NT2/D1 (cell line): Measurements from ENCODE around the gene ADGRF1.
A peak's percentile ranks its signal among the peaks of the same experiment; 100 is the strongest.
"Not testable (repeated sequence)": the region's sequence is repeated elsewhere in the genome, so short reads cannot be mapped to it uniquely, and the experiment has no call there.

ENCODE experiments used
- DNase-seq: peaks from one replicate; pipeline ENCODE4 v3.0.0-alpha.2; 2011; ENCODE audit warnings: low read depth, low spot score
- H3K27me3 ChIP-seq: 2 replicates; pipeline ENCODE4 v1.6.0; 2011; ENCODE audit warnings: mild to moderate bottlenecking; ENCODE audit not compliant: insufficient read length, insufficient read depth
- H3K36me3 ChIP-seq: 2 replicates; pipeline ENCODE4 v1.6.1; 2011; ENCODE audit warnings: mild to moderate bottlenecking, low read length, mixed read lengths; ENCODE audit not compliant: insufficient read depth, insufficient read length
- H3K4me1 ChIP-seq: 2 replicates; pipeline ENCODE4 v1.5.1; 2011; ENCODE audit not compliant: insufficient read depth, insufficient read length
- H3K4me3 ChIP-seq: 2 replicates; pipeline ENCODE4 v1.5.1; 2011; ENCODE audit warnings: low read depth; ENCODE audit not compliant: insufficient read length
- H3K9ac ChIP-seq: 2 replicates; pipeline ENCODE4 v1.6.0; 2011; ENCODE audit warnings: low read depth; ENCODE audit not compliant: insufficient read length
- H3K9me3 ChIP-seq: 2 replicates; pipeline ENCODE4 v1.5.1; 2011; ENCODE audit warnings: mild to moderate bottlenecking, low read length; ENCODE audit not compliant: insufficient read depth
- SUZ12 ChIP-seq: IDR thresholded peaks from 2 replicates; pipeline ENCODE4 v1.6.1; 2011; ENCODE audit not compliant: insufficient read length, insufficient read depth; ENCODE audit errors: extremely low read depth
- YY1 ChIP-seq: IDR thresholded peaks from 2 replicates; pipeline ENCODE4 v1.6.1; 2011; ENCODE audit not compliant: insufficient read length, insufficient read depth
- ZNF274 ChIP-seq: IDR thresholded peaks from 2 replicates; pipeline ENCODE4 v1.6.1; 2011; ENCODE audit warnings: mild to moderate bottlenecking, low read depth, low read length

ADGRF1 gene

DNA sequence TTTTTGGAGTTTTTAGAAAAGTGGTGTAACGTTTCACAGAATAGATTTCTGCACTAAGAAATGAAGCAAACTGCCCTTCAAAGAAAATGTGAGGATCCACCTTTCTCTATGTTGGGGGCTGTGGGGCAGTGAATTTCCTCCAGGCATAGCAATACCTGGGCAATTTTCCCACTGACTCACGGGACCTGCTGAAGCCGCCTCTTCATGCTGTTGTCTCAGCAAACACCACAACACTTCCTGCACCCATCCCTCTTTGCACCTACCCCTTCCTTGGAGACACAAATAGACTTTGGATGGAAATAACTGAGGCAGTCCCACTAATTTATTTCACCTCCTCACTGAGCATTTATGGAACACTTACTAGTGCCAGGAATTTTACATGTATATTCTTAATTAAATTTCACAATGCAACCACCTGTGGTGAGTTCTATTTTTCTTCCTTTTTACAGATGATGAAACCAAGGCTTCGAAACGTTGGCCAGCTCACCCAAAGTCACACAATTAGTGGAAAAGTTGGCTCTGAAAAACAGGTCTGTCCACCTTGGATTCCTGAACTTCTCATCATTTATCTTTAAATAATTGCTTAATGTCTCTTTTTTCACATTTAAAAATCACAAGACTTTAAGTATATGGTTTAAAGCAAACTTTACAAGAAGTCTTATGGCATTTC lies 17.2 kb upstream of the ADGRF1 start:
- H3K4me1 ChIP-seq, result no peaks in the 10 kb centered on the region
- H3K9ac ChIP-seq, result no peak overlapping the region
- no peaks in the 10 kb centered on the region for H3K27me3 ChIP-seq
- H3K9me3 ChIP-seq, result no peaks in the 10 kb centered on the region
- no peak overlapping the region for H3K4me3 ChIP-seq
- H3K36me3 ChIP-seq, result no peaks in the 10 kb centered on the region
- TF ChIP-seq ZNF274, result no peak
- TF ChIP-seq SUZ12, result no peak
- TF ChIP-seq YY1, result no peak
- DNase-seq, result no peak

DNA sequence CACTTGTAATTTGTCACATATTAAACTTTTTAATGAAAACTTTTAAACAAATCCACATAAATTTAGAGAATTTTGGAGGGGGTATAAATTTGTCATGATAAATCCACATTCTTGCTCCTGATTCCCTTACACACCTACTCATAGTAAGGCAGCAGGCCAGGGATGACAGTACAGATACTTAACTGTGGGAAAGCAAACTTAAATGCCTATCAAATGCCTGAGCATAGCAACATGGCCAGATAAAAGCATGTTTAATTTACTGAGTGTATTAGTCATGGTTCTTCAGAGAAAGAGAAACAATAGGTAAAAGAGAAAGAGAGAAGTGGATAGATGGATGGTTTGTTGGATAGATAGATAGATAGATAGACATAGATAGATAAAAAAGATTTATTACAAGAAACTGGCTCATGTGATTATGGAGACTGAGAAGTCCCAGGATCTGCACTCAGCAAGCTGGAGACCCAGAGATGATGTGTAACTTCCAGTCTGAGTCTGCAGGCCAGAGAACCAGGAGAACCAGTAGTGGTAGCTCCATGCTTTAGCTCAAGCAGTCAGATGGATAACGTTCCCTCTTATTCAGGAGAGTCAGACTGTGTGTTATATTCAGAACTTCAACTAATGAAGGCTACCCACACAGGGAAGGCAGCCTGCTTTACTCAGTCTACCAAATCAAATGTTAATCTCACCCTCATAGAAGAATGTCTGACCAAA lies 15.9 kb upstream of the ADGRF1 start:
- Histone ChIP-seq H3K9ac (no peak overlapping the region), H3K36me3 (no peaks in the 10 kb centered on the region), H3K4me3 (no peak overlapping the region), H3K27me3 (no peaks in the 10 kb centered on the region), H3K9me3 (no peaks in the 10 kb centered on the region), H3K4me1 (no peaks in the 10 kb centered on the region)
- no peak for TF ChIP-seq YY1
- TF ChIP-seq SUZ12, result no peak
- TF ChIP-seq ZNF274, result no peak
- no peak for DNase-seq

DNA sequence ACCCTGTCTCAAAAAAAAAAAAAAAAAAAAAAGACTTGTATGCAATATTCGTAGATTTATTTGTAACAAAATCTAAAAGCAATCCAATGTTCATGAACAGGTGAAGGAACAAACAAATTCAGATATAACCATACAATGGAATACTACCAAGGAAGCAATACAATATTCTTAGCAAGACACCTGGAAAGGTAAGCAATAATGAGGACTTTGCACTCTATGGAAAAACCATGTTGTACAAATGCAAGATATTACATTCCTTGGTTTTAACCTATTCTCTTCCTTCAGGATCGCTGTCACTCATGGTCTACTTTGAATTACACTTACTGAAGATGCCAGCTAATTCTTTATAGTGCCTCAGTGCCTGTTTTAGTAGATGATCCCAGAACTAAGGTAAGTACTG lies 14.7 kb upstream of the ADGRF1 start:
- TF ChIP-seq ZNF274 (no peak), YY1 (no peak), SUZ12 (no peak)
- Histone ChIP-seq H3K36me3 (no peaks in the 10 kb centered on the region), H3K4me1 (no peaks in the 10 kb centered on the region)

DNA sequence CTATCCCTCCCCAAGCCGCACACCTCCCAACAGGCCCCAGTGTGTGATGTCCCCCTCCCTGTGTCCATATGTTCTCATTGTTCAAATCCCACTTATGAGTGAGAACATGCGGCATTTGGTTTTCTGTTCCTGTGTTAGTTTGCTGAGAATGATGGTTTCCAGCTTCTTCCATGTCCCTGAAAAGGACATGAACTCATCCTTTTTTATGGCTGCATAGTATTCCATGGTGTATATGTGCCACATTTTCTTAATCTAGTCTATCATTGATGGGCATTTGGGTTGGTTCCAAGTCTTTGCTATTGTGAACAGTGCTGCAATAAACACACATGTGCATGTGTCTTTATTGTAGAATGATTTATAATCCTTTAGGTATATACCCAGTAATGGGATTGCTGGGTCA lies 12.2 kb upstream of the ADGRF1 start:
- DNase-seq, H3K27me3 ChIP-seq, H3K9ac ChIP-seq, H3K9me3 ChIP-seq, H3K4me3 ChIP-seq, H3K36me3 ChIP-seq, H3K4me1 ChIP-seq: not testable (repeated sequence)

More for the DNA sequence above, 14.7 kb upstream of the ADGRF1 start:
- Histone ChIP-seq H3K9me3 (no peaks in the 10 kb centered on the region), H3K27me3 (no peaks in the 10 kb centered on the region), H3K9ac (no peak overlapping the region), H3K4me3 (no peak overlapping the region)
- DNase-seq, result no peak

DNA sequence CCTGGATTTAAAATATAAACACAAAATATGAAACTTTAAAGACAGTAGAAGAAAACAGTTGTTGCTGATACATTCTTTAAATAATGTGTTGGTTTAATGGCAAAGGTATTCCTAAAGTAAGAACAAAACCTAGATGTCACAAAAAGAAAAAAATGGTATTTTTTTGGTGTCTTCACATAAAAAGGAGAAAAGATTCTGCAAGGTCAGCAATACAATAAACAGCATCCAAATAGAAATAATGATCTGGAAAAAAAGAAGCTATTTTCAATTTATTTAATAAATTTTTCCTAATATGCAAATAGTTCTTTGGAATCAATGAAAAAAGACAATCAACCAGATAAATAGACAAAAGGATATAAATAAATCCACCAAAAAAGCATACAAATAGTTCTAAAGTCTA lies 6.5 kb upstream of the ADGRF1 start:
- Histone ChIP-seq H3K36me3 (no peaks in the 10 kb centered on the region), H3K4me1 (no peaks in the 10 kb centered on the region), H3K27me3 (no peaks in the 10 kb centered on the region), H3K9me3 (no peaks in the 10 kb centered on the region), H3K4me3 (no peak overlapping the region), H3K9ac (no peak overlapping the region)
- no peak for DNase-seq
- TF ChIP-seq ZNF274 (no peak), YY1 (no peak), SUZ12 (no peak)

DNA sequence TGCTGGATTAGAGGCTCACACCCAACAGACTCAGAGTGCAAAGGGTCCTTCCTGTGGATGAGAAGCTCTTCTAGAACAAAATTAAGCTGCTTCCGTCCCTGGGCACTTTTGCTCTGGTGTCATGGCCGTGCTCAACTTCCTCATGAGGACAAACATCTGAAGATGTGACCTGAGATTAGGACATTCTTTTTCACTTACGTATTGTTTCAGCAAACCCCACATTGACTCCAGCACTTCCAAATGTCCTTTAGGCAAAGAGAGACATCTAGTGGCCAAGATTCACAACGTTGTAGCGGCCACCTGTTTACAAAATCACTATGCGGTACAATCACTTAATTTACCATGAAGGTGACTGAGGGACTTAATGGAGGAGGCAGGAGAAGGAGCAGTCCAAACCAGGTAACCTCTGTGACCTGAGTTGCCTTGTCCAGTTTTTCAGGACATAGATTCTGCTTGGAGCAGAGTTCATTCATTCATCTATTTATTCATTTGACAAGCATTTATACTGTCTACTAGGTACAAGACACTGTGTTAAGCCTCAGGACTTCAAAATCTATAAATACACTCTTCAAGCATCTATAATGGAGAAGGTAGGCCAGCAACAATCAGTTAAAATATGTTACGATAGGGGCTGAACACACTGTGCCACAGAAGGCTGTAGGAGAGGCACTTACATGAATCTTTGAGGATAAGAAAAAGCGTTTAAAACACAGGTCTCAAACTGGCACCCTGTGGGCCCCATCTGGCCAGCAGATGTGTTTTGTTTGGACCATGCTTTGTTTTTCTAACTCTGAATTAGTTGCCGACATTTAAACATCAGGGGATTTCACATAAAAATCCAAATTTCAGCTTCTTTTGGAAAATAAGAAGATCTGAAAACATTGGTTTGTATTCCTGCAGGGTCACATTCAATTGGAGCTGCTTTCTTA lies 5.6 kb upstream of the ADGRF1 start:
- Histone ChIP-seq H3K9me3 (no peaks in the 10 kb centered on the region), H3K4me3 (no peak overlapping the region), H3K36me3 (no peaks in the 10 kb centered on the region), H3K27me3 (no peaks in the 10 kb centered on the region), H3K9ac (peak overlapping the region; percentile 18), H3K4me1 (no peaks in the 10 kb centered on the region)
- no peak for TF ChIP-seq SUZ12
- no peak for TF ChIP-seq ZNF274
- TF ChIP-seq YY1, result no peak
- DNase-seq, result peak; percentile 72

DNA sequence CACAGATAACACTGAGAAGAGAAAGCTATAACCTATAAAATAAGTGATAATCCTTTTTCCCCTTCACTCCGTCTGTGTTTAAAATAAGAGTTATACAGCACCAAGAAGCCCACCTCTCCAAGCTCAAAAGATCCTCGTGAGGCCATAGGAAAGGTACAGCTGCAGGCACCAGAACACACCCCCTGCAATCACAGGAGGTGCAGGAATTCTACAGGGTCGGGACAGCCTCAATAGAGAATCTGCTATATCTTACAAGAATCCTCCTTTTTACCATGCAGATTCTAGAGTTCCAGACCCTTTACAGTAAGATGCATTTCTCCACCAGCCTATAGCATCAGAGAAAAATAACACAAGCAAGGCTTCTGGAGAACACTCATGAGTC lies 5.0 kb upstream of the ADGRF1 start:
- DNase-seq, result no peak
- H3K4me3 ChIP-seq, result no peak overlapping the region
- no peaks in the 10 kb centered on the region for H3K27me3 ChIP-seq

More for the DNA sequence above, 5.0 kb upstream of the ADGRF1 start:
- H3K9me3 ChIP-seq, result no peaks in the 10 kb centered on the region
- no peaks in the 10 kb centered on the region for H3K36me3 ChIP-seq
- TF ChIP-seq YY1 (no peak), SUZ12 (no peak), ZNF274 (no peak)
- no peak overlapping the region for H3K9ac ChIP-seq
- no peaks in the 10 kb centered on the region for H3K4me1 ChIP-seq
